SK-N-MC (cell line): ENCODE results near the gene TXLNB.

ENCODE experiments used
- EZH2 ChIP-seq: fragments of 200-600 bp; sonication (generic); IDR thresholded peaks from one replicate; pipeline ENCODE4 v1.6.1; 2017; ENCODE audit warnings: antibody characterized with exemption
- POLR2AphosphoS5 ChIP-seq: IDR thresholded peaks from 2 replicates; pipeline ENCODE4 v1.6.1; 2012; ENCODE audit warnings: mild to moderate bottlenecking, low read depth, low read length, borderline replicate concordance

DNA sequence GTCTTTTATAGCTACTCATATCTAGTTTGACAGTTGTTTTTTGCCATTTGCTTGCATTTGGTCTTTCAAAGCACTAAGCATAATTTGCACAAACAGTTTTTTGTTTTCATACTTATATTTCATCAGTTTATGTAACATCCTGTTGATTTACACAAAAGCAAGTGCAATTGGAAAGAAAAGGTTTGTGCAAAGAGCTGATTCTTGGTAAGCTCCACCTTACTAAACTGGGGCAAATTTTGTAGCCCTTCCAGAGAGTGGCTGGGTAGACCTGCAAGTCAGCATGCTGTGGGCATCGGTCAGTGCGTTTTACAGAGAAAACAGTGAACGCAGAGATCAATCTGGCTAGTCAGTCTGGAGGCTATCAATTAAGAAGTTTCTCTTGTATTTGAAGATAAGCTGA lies 34.5 kb downstream of the TXLNB start:
- no peak for TF ChIP-seq POLR2AphosphoS5
- no peak for TF ChIP-seq EZH2
